VCaP (cell line): ENCODE results near the gene MRPS35.

Experiments
- H3K27ac ChIP-seq: fragments of 450-650 bp; 2 replicates; pipeline ENCODE4 v1.5.1; 2017
- CTCF ChIP-seq: fragments of 450-650 bp; conservative IDR thresholded peaks from 2 replicates; pipeline ENCODE4 v1.5.1; 2017; ENCODE audit warnings: mild to moderate bottlenecking, moderate library complexity

Gene MRPS35

GRCh38 chr12:27674989-27675388, 35.6 kb upstream of the MRPS35 start:
- TF ChIP-seq CTCF: no peak
- H3K27ac ChIP-seq: no peak overlapping the region

GRCh38 chr12:27680619-27681018, 30.0 kb upstream of the MRPS35 start:
- no peak for TF ChIP-seq CTCF
- no peak overlapping the region for H3K27ac ChIP-seq

- no peak for TF ChIP-seq CTCF
- H3K27ac ChIP-seq: no peak overlapping the region
Measured at GRCh38 chr12:27682534-27682933, 28.1 kb upstream of the MRPS35 start.

GRCh38 chr12:27685274-27685673, 25.4 kb upstream of the MRPS35 start:
- no peak for TF ChIP-seq CTCF
- no peak overlapping the region for H3K27ac ChIP-seq

GRCh38 chr12:27686147-27686546, 24.5 kb upstream of the MRPS35 start:
- no peak for TF ChIP-seq CTCF
- no peak overlapping the region for H3K27ac ChIP-seq

- no peak for TF ChIP-seq CTCF
- H3K27ac ChIP-seq: no peak overlapping the region
Measured at GRCh38 chr12:27688671-27689070, 22.0 kb upstream of the MRPS35 start.

GRCh38 chr12:27689558-27690180, 21.0 kb upstream of the MRPS35 start:
- no peak overlapping the region for H3K27ac ChIP-seq
- TF ChIP-seq CTCF: no peak
